ENCODE data around the gene PHF21B.

Gene PHF21B

GRCh38 chr22:45013138-45013537 lies 3.3 kb upstream of the PHF21B start:
- no peak for DNase-seq

- DNase-seq = no peak
These were observed 711 bp upstream of the PHF21B start for GRCh38 chr22:45010532-45010900.

- no peak for DNase-seq
These were observed 827 bp downstream of the PHF21B start for GRCh38 chr22:45008751-45009605.

- peak in 1 of 2 experiments; percentile 16 for DNase-seq
These were observed 1.6 kb downstream of the PHF21B start for GRCh38 chr22:45008186-45008681.

- no peak for DNase-seq
These were observed 2.2 kb downstream of the PHF21B start for GRCh38 chr22:45007391-45008185.

GRCh38 chr22:45006964-45007390 lies 2.8 kb downstream of the PHF21B start:
- no peak for DNase-seq

- DNase-seq = no peak
These were observed 3.5 kb downstream of the PHF21B start for GRCh38 chr22:45006111-45006963.

GRCh38 chr22:45001653-45002052 lies 8.2 kb downstream of the PHF21B start:
- DNase-seq = no peak

GRCh38 chr22:45000330-45000729 lies 9.5 kb downstream of the PHF21B start:
- DNase-seq = no peak

GRCh38 chr22:44999687-45000086 lies 10.1 kb downstream of the PHF21B start:
- no peak for DNase-seq

- no peak for DNase-seq
These were observed 10.6 kb downstream of the PHF21B start for GRCh38 chr22:44999231-44999630.

- DNase-seq = no peak
These were observed 11.5 kb downstream of the PHF21B start for GRCh38 chr22:44998296-44998695.

- DNase-seq = no peak
These were observed 12.7 kb downstream of the PHF21B start for GRCh38 chr22:44997060-44997459.

GRCh38 chr22:44996648-44997047 lies 13.2 kb downstream of the PHF21B start:
- DNase-seq = no peak

GRCh38 chr22:44996120-44996519 lies 13.7 kb downstream of the PHF21B start:
- no peak for DNase-seq

GRCh38 chr22:44995715-44996114 lies 14.1 kb downstream of the PHF21B start:
- DNase-seq = no peak

- DNase-seq = peak; percentile 6 to 41
These were observed 14.7 kb downstream of the PHF21B start for GRCh38 chr22:44995105-44995514.

GRCh38 chr22:44994399-44995104 lies 15.3 kb downstream of the PHF21B start:
- DNase-seq = no peak

- no peak for DNase-seq
These were observed 17.6 kb downstream of the PHF21B start for GRCh38 chr22:44992166-44992565.

GRCh38 chr22:44991218-44991617 lies 18.6 kb downstream of the PHF21B start:
- no peak for DNase-seq

GRCh38 chr22:44990810-44991209 lies 19.0 kb downstream of the PHF21B start:
- no peak for DNase-seq

- no peak for DNase-seq
These were observed 19.5 kb downstream of the PHF21B start for GRCh38 chr22:44990328-44990727.

All from NCI-H187 (cell line).